Body of pancreas (tissue), 4 donors: ENCODE results near the gene STARD6. TPM values are rescaled to one million over a fixed set of nuclear protein-coding genes. Genes with fewer than 3 reads are reported as not detected.

Experiments
- ATAC-seq: fragments of 150-250 bp; one replicate; pipeline ENCODE4 v1.9.1; 2016
- DNase-seq, 4 donors: peaks; one replicate each; pipeline ENCODE4 v3.0.0-alpha.2; 2019
- H3K27ac ChIP-seq, 4 donors: fragments of 200-600 bp; sonication (generic); 1 replicate in 3 of 4; 2 replicates in 1 of 4; pipeline versions ENCODE4 v1.5.1 to v1.6.1; 2016 to 2019; ENCODE audit warnings: mild to moderate bottlenecking in 1 of 4, mixed read lengths in 1 of 4, moderate library complexity in 1 of 4
- H3K27me3 ChIP-seq, 2 donors: fragments of 200-600 bp; sonication (generic); one replicate each; pipeline ENCODE4 v1.6.0; 2016; ENCODE audit warnings: mild to moderate bottlenecking in 1 of 2
- H3K36me3 ChIP-seq, 2 donors: fragments of 200-600 bp; sonication (generic); replicated peaks in 1 of 2; 2 replicates each; pipeline ENCODE4 v1.5.1; 2016; ENCODE audit warnings: low read depth in 2 of 2; ENCODE audit not compliant: insufficient read depth in 1 of 2
- H3K4me1 ChIP-seq: fragments of 200-600 bp; sonication (generic); one replicate; pipeline ENCODE4 v1.6.0; 2016
- H3K4me3 ChIP-seq, 2 donors: fragments of 200-600 bp; sonication (generic); 1 replicate in 1 of 2; 2 replicates in 1 of 2; pipeline ENCODE4 v1.5.1; 2016 to 2019
- H3K9me3 ChIP-seq, 3 donors: fragments of 200-600 bp; sonication (generic); 1 replicate in 2 of 3; 2 replicates in 1 of 3; pipeline ENCODE4 v1.5.1; 2016
- CTCF ChIP-seq, 7 experiments: fragments of 450-650 bp in 4 of 7; fragments of 200-600 bp in 3 of 7; sonication (generic) in 3 of 7; IDR thresholded peaks; one replicate each; pipeline ENCODE4 v1.5.1; 2016 to 2019; ENCODE audit warnings: antibody characterized with exemption in 7 of 7
- POLR2A ChIP-seq, 3 donors: fragments of 450-650 bp; IDR thresholded peaks; one replicate each; pipeline ENCODE4 v1.6.1; 2016; ENCODE audit warnings: antibody characterized with exemption in 3 of 3, mild to moderate bottlenecking in 2 of 3
- WGBS, 2 donors: methylation state at CpG; one replicate each; pipeline ENCODE4 v1.1.5; 2017; 5-methylcytosine and 5-hydroxymethylcytosine counted together
- intact Hi-C: fragments of 100-400 bp; cut with DNase I; formaldehyde crosslinking; loops from one replicate; pipeline ENCODE4 v1.15.1; 2023
- total RNA-seq, 2 donors: library from RNA; depleted of rRNA; stranded (reverse); fragments of >200 nt; gene quantifications; one replicate each; pipeline ENCODE4 v1.1.0, GENCODE V29; 2016

Gene STARD6
- total RNA-seq, 2 donors from 2014 or later, result not detected

GRCh38 chr18:54330768-54331548 is 26.7 kb downstream of the STARD6 start:
- Histone ChIP-seq H3K4me1 (no peaks in the 10 kb centered on the region), H3K27me3 (no peaks in the 10 kb centered on the region), H3K27ac (no peak overlapping the region), H3K9me3 (no peaks in the 10 kb centered on the region), H3K36me3 (no peaks in the 10 kb centered on the region), H3K4me3 (no peak overlapping the region)
- TF ChIP-seq CTCF (IDR thresholded peaks at IDR 0.05) (no peak), POLR2A (IDR thresholded peaks at IDR 0.05) (no peak)
- DNase-seq (no peak), ATAC-seq (no peak)
- 41 to 45% methylated on average over 6 of the region's 6 CpGs for WGBS, 2 donors
- intact Hi-C loops, result no loop called here

GRCh38 chr18:54329787-54330186 is 27.9 kb downstream of the STARD6 start:
- no peaks in the 10 kb centered on the region for H3K4me1 ChIP-seq
- H3K9me3 ChIP-seq, result no peaks in the 10 kb centered on the region
- intact Hi-C loops, result no loop called here
- H3K36me3 ChIP-seq, result no peaks in the 10 kb centered on the region
- no peak for TF ChIP-seq CTCF (IDR thresholded peaks at IDR 0.05)
- no peak for TF ChIP-seq POLR2A (IDR thresholded peaks at IDR 0.05)
- H3K27ac ChIP-seq, result no peak overlapping the region
- H3K27me3 ChIP-seq, result no peaks in the 10 kb centered on the region
- no peak overlapping the region for H3K4me3 ChIP-seq
- DNase-seq (no peak), ATAC-seq (no peak)

- intact Hi-C loops, result no loop called here
- H3K4me3 ChIP-seq, result no peak overlapping the region
- no peaks in the 10 kb centered on the region for H3K36me3 ChIP-seq
- DNase-seq, result no peak
- no peak for ATAC-seq
- no peaks in the 10 kb centered on the region for H3K27me3 ChIP-seq
- TF ChIP-seq POLR2A (IDR thresholded peaks at IDR 0.05) (no peak), CTCF (IDR thresholded peaks at IDR 0.05) (no peak)
- no peaks in the 10 kb centered on the region for H3K9me3 ChIP-seq
- WGBS, 2 donors, result 79 to 89% methylated on average over 4 of the region's 4 CpGs
- no peaks in the 10 kb centered on the region for H3K4me1 ChIP-seq
- H3K27ac ChIP-seq, result no peak overlapping the region
Measured at GRCh38 chr18:54327818-54328217, 29.8 kb downstream of the STARD6 start.

GRCh38 chr18:54323970-54324369 is 33.7 kb downstream of the STARD6 start:
- no peak overlapping the region for H3K27ac ChIP-seq
- TF ChIP-seq CTCF (IDR thresholded peaks at IDR 0.05) (no peak), POLR2A (IDR thresholded peaks at IDR 0.05) (no peak)
- no peak overlapping the region for H3K4me3 ChIP-seq
- H3K9me3 ChIP-seq, result no peaks in the 10 kb centered on the region
- H3K36me3 ChIP-seq, result no peaks in the 10 kb centered on the region
- DNase-seq (no peak), ATAC-seq (no peak)
- H3K27me3 ChIP-seq, result no peaks in the 10 kb centered on the region
- WGBS, 2 donors, result 79 to 81% methylated on average over 2 of the region's 2 CpGs
- intact Hi-C loops, result no loop called here
- H3K4me1 ChIP-seq, result no peaks in the 10 kb centered on the region

DNA sequence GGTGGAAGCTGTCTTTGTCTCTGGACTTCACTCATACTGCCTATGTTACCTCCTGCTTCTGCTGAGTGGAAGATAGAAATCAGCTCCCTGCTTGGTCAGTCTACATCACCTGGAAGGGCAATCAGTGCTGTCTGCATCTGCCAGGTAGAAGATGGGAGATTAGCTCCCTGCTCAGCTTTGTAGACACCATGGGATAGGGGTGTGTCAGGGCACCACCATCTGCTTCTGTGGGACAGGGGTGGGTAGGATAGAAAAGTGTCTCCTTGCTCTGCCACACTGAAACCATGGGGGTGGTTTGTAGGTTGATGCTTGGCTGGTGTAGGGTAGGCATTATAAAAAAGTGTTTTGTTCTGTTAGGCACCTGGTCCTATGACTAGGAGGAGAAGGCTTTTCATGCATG is 34.1 kb downstream of the STARD6 start:
- no peak for DNase-seq
- TF ChIP-seq POLR2A (IDR thresholded peaks at IDR 0.05) (no peak), CTCF (IDR thresholded peaks at IDR 0.05) (no peak)
- H3K27ac ChIP-seq, result no peak overlapping the region
- no peaks in the 10 kb centered on the region for H3K4me1 ChIP-seq
- no peaks in the 10 kb centered on the region for H3K27me3 ChIP-seq
- no peaks in the 10 kb centered on the region for H3K36me3 ChIP-seq
- no peaks in the 10 kb centered on the region for H3K9me3 ChIP-seq
- no peak overlapping the region for H3K4me3 ChIP-seq
- ATAC-seq, result no peak
- intact Hi-C loops, result no loop called here
